ENCODE results near the gene ZEB2.

- TF ChIP-seq CTCF (IDR thresholded peaks at IDR 0.05; ENCODE audit: low read depth, low read length, poor library complexity, severe bottlenecking): no peak
- no peak for TF ChIP-seq EZH2phosphoT487 (IDR thresholded peaks at IDR 0.05; ENCODE audit: borderline replicate concordance, low read length)
Measured at GRCh38 chr2:144459937-144460336, 60.0 kb downstream of the ZEB2 start.
